NCI-H2081 (cell line): ENCODE data around the gene SNTB2.
"Not testable (repeated sequence)": the region's sequence is repeated elsewhere in the genome, so short reads cannot be mapped to it uniquely, and the experiment has no call there.

Experiments used
- DNase-seq, 2 experiments: peaks; one replicate each; lab custom pipeline; 2025; lab: John Stamatoyannopoulos, UW

The SNTB2 gene

DNA sequence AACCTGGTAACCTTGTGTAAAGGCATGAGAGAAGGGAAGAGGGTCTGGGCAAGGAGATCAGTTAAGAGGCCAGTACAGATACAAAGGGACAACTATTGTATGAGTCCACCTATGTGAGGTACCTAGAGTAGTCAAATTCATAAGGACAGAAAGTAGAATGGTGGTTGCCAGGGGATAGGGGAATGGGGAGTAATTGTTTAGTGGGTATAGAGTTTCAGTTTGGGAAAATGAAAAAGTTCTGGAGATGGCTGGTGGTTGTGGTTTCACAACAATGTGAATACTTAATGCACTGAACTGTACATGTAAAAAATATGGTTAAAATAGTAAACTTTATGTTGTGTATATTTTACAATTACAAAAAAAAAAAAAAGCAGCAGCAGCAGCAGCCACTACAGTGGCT, 49.4 kb downstream of the SNTB2 start:
- no peak for DNase-seq

DNA sequence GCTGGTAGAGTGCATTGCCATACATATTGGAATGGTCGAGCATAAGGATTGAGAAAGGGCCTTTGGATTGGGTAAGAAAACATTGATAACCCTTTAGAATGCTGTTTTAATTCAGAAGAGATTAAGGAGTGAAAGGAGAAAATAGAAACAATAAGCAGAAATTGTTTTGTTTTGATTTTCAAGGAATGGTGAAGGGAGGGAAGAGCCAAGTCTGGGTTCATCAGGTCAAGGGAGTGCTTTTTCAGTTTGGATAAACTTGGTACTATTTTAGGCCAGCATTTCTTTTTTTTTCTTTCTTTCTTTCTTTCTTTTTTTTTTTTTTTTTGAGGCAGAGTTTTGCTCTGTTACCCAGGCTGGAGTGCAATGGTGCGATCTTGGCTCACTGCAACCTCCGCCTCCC, 50.3 kb downstream of the SNTB2 start:
- DNase-seq = no peak

DNA sequence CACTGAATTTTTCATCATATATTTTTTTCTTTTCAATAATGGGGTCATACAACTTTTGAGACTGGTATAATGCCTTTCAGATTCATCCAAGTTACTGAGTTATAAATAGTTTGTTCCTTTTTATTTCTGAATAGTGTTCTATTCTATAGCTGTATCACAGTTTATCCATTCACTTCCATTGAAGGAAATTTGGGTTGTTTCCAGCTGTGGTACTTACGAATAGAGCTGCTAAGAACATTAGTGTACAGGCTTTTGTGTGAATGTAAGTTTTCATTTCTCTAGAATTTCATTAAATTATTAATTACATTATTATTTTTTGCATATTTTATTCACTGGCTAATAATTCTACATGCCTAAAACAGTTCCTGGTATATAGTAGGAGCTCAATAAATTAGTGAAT, 52.9 kb downstream of the SNTB2 start:
- no peak for DNase-seq

DNA sequence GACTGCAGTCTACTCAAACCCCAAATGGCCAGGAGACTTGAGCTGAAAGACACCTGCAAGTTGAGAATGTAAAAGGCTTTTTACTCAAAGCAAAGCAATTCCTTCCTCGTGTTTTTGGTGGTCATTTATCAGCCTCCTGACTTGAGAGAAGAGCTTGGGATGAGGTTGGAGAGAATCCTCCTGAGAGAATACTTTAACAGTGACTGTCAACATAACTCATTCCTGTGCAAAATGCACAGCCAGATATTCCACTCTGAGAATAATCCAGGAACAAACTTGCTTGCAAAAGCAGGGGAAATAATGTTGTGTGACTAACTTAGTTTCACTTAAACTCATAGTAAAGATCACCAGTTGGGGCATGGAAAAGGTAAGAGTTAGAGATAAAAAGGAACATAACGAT, 53.4 kb downstream of the SNTB2 start:
- no peak for DNase-seq

DNA sequence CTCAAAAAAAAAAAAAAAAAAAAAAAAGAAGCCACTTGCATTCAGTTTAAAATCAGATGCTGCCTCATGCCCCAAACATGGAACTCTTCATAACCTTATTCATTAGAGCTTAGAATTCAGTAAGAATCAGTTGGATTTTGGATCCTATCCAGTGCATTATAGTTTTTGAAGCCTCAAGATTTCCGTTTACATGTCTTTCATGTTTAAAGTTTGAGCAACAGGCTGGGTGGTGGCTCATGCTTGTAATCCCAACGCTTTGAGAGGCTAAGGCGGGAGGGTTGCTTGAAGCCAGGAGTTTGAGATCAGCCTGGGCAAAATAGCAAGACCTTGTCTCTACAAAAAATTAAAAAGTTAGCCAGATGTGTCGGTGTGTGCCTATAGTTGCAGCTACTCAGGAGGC, 55.0 kb downstream of the SNTB2 start:
- no peak for DNase-seq

DNA sequence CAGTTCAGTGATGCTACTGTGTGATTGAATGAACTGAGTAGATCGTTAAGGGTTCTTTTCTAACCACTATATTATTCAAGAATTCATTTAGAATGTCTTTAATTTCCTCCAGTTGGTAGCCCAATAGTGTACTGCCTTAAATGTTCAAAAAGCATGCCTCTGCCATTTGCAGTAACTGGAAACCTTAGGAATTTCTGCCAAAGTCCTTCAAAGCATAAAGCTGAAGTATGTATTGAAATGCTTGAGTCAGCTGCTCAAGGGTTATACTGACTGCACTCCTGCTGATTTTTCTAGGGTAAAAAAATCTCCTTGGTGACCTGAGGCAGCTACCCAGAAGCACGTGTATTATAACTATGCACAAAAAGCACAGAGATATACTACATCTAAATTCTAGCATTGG, 56.5 kb downstream of the SNTB2 start:
- DNase-seq = no peak

DNA sequence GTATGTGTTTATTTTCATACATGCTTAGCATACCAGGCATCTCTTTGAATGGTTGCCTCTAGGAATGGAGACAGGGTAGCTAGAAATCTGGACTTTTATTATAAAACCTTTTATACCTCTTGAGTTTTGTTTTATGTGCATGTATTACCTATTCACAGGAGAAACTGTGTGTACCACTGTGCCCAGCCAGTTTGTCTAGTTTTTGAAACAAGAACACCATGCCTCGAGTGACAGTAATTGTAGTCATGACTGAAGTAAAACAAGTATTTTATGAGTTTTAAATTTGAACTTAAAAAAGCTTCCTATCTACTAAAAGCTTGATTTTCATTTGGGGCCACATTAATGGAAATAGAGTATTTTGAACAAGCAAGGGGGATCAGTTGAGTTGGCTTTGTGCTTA, 57.4 kb downstream of the SNTB2 start:
- DNase-seq = no peak

DNA sequence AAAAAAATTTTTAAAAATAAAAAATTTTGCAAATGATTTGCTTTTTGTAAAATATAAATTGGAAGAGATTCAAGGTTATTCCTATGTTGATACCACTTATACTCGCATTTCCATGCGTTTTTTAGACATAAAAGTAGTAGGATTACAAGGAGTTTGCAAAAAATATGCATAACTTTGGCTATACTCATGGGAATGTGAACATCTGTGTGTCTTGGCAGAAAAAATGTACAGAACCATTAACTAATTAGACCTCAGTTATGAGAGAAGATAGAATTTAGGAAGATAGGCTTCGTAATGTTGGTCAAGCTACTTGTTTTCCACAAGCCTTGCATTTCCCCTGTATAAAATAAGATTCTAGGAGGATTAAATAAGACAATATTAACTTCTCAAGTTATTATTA, 63.1 kb downstream of the SNTB2 start:
- no peak for DNase-seq

DNA sequence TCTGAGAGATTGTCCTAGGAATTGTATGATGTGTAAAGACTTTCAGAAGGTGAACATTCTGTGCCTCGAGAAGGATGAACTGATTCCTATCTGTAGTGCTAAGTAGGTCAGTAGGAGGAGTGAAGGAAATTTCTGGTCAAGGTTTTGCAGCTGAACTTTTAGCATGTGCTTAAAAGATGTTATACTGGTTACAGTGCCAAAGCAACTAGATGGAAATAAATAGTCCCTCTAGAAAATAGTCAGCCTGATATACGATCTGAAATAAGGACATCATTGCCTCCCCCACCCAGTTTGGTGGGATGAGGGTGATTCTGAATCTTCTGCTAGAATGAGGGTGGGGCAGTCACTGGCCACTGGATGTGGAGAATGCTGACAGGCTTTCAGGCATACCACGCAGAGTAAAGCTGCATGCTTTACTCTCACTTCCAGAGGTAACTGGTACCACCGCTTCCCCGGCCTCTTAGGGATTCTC, 66.9 kb downstream of the SNTB2 start:
- no peak for DNase-seq

DNA sequence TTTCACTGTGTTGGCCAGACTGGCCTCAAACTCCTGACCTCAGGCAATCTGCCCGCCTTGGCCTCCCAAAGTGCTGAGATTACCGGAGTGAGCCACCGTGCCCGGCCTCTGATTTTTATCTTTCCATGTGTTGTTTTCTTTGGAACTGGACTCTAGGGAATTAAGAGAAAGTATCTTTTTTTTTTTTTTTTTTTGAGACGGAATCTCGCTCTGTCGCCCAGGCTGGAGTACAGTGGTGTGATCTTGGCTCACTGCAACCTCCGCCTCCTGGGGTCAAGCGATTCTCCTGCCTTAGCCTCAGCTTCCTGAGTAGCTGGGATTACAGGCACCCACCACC, 72.4 kb downstream of the SNTB2 start:
- not testable (repeated sequence) for DNase-seq

DNA sequence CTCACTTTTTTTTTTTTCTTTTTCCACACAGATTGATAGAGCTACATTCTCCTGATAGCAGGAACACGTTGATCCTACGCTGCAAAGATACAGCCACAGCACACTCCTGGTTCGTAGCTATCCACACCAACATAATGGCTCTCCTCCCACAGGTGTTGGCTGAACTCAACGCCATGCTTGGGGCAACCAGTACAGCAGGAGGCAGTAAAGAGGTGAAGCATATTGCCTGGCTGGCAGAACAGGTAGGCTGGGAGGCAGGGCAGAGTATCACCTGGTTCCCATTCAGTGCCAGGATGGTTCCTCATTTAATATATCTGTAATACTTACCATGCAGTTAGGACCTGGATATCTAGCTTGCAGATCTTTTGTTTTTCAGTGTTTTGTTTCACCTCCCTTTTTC, 73.1 kb downstream of the SNTB2 start:
- peak in 1 of 2 experiments; percentile 8 for DNase-seq

DNA sequence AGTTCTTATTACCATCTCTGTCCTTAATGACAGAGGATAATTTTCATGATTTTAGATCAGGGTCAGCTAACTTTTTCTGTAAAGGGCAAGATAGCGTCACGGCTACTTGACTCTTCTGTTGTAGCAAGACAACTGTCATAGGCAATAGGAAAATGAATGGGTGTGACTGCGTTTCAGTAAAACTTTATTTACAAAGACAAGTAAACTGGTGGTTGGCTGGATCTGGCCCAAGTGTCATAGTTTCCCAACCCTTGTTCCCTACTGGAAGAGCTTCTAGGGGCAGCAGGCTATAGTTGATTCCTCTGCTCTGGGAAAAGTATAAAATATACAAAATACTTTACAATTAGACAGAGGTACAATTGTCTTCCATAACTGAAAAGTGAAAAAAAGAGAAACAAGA, 73.5 kb downstream of the SNTB2 start:
- DNase-seq = no peak

DNA sequence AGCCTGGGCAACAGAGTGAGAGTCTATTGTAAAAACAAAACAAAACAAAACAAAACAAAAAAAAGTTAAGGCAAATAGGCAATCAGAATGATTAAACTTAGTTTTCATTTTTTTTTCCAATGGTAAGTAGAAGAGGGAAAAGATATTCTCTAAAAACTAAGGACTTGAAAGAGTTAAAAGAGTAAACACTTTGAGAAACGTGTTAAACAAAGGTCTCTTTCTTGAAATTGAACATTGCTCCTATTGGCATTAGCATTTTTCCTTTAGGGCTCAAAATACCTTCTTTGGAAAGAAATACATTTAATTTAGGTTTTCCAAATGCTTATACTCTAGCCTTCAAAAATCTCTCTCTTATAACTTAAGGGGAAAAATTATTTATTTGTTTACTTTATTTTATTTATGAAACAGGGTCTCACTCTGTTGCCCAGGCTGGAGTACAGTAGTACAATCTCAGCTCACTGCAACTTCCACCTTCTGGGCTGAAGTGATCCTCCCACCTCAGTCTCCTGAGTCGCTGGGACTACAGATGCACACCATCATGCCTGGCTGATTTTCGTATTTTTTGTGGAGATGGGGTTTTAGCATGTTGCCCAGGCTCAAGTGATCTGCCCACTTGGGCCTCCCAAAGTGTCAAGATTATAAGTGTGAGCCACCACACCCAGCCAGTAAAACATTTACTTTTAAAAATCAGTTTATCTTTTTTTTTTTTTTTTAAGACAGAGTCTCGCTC, 79.5 kb downstream of the SNTB2 start:
- no peak for DNase-seq

DNA sequence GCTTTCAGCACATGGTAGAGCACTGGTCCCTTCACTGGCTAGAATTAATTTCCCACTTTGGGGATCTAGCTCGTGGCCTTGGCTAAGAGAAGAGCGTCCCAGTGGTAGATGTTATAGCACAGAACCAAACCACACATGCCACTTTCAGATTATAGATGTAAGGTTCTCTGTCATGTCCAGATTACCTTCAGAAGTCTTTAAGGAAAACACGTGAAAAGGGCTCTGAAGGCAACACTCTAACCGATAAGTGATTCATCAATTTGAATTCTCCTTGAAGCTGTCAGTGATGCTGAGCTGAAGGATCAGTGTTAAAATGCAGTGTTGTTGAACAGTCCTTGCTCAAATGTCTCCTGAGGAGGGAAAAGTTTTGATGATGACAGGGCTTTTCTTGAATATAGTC, 80.7 kb downstream of the SNTB2 start:
- no peak for DNase-seq

DNA sequence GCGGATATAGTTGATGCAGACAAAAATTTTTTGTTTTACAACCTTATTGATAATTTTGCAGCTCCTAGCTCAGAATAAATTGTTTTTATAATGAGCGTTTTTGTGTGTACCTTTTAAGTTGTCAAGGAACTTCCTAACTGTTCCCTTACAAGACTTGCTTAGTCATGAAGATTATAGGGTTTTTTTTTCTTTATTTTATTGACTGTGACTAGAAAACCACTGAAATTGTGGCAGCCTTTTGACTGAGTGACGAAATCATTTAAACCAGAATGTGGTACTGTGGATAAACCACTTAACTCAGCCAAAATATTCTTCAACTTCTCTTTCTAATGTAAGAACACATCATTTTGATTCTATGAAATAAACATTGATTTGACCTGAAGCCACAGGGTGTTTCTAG, 83.4 kb downstream of the SNTB2 start:
- DNase-seq = no peak

DNA sequence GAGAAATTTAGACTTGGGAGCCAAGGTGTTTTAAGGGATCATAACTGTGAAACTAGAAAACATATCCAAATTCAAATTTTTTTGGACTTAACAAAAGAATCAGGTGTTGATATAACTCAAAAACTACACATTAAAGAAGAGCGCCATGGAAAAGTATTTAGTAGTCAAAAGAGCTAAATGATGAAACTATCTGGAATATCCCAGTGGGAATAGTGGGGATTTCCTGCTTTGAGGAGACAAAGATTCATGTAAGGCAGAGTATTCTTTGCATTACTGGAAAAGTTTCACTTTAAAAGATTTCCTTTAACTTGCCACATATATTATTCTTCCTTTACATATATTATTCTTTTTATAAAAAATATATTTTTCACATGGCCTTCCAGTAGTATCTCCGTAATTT, 83.9 kb downstream of the SNTB2 start:
- no peak for DNase-seq

DNA sequence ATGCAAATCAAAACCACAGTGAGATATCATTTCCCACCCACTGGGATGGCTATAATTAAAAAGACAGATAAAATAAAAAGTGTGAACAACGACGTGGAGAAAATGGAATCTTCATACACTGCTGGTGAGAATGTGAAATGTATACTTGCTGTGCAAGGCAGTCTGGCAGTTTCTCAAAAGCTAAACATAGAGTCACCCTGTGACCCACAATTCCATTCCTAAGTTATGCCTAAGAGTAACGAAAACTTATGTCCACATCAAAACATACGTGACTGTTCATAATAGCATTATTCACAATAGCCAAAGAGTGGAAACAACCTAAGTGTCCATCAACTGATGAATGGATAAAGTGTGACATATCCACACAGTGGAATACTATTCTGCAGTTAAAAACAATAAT, 86.0 kb downstream of the SNTB2 start:
- no peak for DNase-seq

DNA sequence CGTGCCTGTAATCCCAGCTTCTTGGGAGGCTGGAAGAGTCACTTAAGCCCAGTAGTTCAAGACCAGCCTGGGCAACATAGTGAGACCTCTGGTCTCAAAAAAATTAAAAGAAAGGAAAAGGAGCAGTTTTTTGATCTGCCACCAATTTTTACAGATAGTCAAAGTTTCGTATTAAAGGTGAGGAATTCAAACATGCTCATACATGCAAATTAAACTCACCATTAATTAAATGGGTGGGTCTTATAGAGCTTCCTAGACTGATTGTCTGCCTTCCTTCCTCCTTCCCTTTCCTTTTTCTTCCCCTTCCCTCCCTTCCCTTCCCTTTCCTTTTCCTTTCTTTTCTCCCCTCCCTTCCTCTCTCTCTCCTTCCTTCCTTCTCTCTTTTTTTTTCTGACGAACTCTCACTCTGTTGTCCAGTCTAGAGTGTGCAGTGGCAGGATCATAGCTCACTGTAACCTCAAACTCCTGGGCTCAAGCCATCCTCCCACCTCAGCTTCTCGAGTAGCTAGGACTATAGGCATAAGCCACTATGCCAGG, 87.8 kb downstream of the SNTB2 start:
- no peak for DNase-seq

DNA sequence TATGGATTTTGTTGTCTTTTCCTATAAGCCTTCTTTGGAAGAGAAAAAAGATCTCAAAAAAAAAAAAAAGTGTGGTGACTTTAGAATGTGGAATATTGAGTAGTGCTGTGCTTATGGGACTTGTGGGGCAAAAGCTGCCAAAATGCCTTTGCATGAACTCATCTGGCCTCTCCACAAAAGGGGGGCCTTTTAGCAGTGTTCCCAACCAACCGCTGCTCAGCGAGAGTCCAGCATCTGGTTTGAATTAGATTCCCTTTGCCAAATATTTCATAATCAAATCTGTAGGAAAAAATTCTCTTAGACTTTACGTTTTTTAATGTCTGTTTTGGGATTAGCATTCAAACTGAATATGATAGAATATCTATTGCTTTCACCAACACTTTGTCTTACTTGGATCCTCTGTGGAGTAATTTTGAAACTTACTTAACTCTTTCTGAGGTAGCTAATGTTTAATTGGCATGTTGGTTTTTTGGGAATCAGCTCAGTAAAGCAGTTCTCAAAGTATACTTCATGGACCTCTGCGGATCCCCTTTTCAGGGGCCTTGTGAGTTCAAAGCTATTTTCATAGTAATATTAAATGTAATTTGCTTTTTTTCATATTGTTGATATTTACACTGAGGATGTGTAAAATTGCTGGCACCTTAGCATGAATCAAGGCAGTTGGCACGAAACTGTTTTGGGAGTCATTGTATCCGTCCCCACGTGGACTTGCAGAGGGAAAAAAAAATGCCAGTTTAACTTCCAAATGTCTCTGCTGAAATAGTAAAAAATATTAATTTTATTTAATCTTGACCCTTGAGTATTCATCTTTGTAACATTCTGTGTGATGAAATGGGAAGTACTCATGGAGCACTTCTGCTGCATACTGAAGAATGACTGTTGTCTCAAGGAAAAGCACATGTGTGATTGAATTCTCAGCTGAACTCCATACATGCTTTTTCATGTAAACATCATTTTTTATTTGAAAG, 89.5 kb downstream of the SNTB2 start:
- DNase-seq = no peak

DNA sequence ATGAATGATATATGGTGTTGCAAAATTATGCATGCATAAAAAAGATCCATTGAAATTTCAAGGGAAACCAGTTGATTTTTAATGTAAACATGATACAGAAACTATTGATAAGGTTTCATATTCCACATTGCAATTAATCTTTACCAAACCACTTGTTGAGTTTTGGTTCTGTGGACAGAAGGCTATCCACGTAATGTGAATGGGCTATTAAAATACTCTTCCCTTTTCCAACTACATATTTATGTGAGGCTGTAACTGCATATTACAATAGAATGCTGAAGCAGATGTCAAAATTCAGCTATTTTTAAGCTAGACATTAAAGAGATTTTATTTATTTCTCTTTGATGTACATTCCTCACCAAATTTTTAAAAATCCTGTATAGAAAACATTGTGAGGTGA, 90.4 kb downstream of the SNTB2 start:
- no peak for DNase-seq

DNA sequence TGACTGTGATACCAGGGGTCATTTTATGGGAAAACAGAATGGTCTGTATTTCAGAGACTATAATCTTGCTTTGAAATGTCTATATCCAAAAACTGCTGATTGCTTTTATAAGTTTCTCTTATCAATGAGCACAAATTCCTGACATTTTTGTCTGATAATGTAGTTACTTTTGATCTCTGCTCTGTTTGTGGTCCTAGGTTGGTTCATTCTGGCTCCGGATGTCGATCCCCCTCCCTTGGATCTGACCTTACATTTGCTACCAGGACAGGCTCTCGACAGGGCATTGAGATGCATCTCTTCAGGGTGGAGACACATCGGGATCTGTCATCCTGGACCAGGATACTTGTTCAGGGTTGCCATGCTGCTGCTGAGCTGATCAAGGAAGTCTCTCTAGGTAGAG, 96.9 kb downstream of the SNTB2 start:
- no peak for DNase-seq

DNA sequence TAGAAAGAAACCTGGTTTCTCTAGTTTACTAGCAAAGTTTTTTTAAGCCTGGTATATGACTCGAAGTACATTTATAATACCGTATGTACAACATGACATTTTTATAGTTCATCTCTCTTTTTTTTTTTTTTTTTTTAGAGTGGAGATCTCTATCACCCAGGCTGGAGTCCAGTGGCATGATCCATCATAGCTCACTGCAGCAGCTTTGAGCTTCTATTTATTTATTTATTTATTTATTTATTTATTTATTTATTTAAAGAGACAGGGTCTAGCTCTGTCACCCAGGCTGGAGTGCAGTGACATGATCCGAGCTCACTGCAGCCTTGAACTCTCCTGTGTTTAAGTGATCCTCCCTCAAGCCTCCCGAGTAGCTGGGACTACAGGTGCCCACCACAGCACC, 98.3 kb downstream of the SNTB2 start:
- no peak for DNase-seq
